NCI-H1436 (cell line): ENCODE measurements around the gene CDYL2.
"Not testable (repeated sequence)": the region's sequence is repeated elsewhere in the genome, so short reads cannot be mapped to it uniquely, and the experiment has no call there.

Source experiments
- DNase-seq: peaks from one replicate; lab custom pipeline; 2025; lab: John Stamatoyannopoulos, UW

Gene CDYL2

DNA sequence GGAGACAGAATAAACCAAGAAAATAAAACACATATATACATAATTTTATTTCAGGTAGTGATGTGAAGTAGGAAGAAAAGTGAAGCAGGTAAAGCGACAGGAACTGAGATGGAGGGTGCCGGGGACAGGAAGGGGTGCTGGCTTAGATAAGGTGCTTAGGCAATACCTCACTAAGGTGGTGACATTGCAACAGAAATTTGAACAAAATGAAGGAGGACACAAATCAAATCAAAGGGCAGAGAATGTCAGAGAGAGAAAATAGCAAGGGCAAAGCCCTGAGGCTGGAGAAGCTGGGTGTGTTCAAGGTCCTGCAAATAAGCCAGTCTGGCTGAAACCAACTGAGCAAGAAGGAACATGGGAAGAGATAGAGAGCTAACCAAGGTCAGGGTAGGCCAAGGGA is 5.0 kb upstream of the CDYL2 start:
- no peak for DNase-seq

DNA sequence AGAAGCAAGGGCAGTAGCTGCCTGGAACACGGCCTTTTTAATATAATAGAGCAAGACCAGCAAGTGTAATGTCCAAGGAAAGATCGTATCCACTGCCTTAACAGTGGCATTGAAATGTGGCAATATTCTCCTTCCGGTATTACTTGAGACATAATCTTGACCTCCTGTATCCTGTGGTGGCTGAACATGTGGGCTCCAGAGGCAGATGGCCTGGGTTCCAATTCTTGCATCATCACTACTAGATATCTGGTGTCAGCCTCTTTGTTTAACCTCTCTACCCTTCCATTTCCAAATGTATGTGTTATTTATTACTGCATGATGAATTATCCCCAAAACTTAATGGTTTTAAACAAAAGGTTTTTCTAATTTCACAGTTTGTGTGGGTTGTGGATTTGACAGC is 3.5 kb upstream of the CDYL2 start:
- DNase-seq = no peak

GRCh38 chr16:80806927-80807340 is 2.5 kb upstream of the CDYL2 start:
- DNase-seq = no peak

DNA sequence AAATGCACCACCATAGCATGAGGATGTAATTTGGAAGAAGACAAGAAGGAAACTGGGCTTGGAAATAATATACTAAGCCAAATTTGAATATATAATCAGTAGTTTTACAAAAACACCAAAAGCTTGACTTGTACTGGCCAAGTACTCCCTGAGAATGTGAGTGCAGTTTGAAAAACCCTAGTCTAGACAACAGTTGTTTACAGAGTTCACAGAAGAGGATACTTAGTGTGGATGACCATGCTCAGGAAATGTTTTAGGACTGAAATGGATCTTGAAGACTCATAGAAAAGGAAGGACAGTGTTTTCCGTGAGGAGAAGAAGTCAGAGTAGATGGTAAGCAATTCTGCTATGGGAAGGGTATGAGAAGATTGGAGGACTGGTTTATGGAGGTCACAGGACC is 1.9 kb upstream of the CDYL2 start:
- no peak for DNase-seq

GRCh38 chr16:80804056-80804525 is 307 bp downstream of the CDYL2 start:
- DNase-seq = no peak

GRCh38 chr16:80803339-80804055 is 901 bp downstream of the CDYL2 start:
- DNase-seq = no peak

DNA sequence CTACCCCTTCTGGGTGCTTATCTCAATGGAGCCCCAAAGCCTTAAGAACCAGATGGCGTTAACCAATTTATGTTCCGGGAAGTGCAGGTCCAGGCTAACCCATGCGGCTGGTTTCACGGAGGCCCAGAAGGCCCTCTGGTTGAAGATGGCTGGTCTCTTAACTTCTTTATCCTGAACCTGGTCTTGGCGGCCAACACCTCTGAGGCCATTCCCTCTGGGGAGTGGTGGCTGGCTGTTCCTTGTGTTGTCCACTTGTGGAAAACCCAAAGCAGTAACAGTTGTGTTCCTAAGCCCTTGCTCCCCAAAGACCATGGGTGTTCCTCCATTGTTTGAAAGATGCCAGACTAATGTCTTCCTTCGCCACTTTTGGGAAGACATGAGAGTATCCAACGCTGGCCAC is 1.5 kb downstream of the CDYL2 start:
- DNase-seq = no peak

GRCh38 chr16:80802138-80802537 is 2.3 kb downstream of the CDYL2 start:
- no peak for DNase-seq

DNA sequence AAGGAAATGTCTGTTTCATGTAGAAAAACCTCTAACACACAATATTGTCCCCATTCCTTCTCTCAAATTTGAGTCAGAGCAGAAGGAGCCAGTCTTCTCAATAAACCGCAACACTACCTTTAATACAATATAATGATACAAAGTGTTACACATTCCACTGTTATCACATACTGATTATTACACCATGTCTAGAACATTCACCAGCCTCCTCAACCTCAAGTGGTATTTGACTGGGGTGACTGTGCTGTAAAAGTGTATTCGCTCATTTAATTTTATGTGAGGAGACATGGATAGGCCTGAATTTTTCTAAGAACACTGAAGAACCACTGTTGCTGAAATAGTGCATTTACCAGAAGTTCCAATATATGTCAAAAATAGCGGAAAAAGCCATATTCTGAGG is 10.3 kb downstream of the CDYL2 start:
- no peak for DNase-seq

DNA sequence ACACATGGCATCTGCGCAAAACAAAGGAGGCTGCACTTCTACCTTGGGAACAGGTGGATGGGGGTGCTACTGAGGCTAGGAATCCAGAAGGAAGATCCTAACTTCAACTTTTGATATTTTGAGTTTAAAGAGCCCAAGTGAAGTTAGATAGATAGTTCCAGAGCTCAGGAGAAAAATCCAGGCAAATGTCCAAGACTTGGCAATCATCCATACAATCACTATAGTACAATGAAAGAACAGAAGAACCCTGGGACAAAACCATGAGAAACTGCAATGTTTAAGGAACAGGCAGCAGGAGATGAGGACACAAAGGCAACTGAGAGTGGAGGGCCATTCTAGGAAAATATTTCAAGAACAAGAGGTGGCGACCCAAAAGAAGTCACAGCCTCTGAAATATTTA is 12.4 kb downstream of the CDYL2 start:
- DNase-seq = no peak

GRCh38 chr16:80791411-80791810 is 13.0 kb downstream of the CDYL2 start:
- DNase-seq = no peak

DNA sequence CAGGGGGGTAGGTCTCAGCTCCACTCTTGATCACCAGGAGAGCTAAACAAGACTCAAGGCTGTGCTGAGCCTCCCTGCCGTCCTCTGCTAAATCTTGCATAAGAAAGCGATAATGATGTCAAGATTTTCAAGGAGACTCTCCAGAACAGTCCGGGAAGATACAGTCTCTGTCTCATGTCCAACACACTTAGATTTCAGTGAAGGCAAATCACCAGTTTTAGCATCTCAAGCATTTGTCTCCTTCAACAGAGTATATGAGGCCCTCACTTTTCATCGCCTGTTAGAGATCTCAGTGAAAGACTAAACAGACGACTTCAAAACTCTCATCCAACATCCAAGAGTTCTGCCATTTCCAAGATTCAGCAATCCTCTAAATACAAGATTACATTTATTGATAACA is 13.6 kb downstream of the CDYL2 start:
- DNase-seq = no peak

GRCh38 chr16:80788027-80788426 is 16.4 kb downstream of the CDYL2 start:
- DNase-seq = no peak

GRCh38 chr16:80786561-80786960 is 17.8 kb downstream of the CDYL2 start:
- DNase-seq = not testable (repeated sequence)

DNA sequence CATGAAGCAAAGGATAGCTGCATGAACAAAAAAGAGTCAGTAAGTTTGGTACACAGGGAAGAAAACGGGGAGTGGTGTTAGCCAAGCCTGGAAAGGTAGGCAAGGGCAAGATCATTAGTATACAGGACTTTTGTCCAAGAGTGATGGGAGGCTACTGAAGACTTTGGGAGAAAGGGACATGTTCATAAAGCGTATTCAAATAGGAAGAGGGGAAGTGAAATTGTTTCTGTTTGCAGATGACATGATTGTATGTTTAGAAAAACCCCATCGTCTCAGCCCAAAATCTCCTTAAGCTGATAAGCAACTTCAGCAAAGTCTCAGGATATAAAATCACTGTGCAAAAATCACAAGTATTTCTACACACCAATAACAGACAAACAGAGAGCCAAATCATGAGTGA is 19.4 kb downstream of the CDYL2 start:
- no peak for DNase-seq

GRCh38 chr16:80778703-80779102 is 25.7 kb downstream of the CDYL2 start:
- DNase-seq = no peak

GRCh38 chr16:80776856-80777255 is 27.5 kb downstream of the CDYL2 start:
- no peak for DNase-seq

DNA sequence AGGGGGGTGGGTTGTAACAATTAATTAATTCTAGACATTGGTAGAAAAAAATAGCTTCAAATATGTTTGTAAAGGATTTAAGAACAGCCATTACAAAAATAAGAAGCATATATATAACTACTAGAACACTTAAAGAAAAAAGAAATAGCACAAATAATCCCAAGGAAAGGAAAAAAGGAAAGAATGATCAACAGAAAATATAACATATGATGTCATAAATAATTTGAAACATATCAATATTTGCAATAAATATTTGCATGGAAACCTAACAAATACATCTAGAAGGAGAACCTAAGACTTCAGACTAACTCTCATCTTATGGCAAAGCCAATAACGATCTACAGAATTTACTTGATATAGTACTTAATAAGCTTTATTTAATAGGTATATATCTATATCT is 28.9 kb downstream of the CDYL2 start:
- DNase-seq = no peak

DNA sequence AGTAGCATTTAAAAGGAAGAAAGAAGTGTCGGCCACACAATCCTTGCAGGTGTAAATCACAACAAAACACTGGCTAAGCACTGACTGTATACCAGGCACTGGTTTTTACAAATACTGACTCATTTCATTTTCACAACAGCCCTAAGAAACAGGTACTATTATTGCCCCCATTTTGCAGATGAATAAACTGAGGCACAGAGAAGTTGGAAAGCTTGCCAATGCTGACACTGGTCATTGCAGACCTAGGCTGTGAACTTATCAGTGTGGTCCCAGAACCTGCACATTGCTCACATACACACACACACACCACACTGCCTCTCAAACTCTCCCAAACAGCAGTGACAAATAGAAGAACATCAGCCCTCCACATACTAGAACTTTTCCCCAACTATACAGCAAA is 37.6 kb downstream of the CDYL2 start:
- DNase-seq = no peak

DNA sequence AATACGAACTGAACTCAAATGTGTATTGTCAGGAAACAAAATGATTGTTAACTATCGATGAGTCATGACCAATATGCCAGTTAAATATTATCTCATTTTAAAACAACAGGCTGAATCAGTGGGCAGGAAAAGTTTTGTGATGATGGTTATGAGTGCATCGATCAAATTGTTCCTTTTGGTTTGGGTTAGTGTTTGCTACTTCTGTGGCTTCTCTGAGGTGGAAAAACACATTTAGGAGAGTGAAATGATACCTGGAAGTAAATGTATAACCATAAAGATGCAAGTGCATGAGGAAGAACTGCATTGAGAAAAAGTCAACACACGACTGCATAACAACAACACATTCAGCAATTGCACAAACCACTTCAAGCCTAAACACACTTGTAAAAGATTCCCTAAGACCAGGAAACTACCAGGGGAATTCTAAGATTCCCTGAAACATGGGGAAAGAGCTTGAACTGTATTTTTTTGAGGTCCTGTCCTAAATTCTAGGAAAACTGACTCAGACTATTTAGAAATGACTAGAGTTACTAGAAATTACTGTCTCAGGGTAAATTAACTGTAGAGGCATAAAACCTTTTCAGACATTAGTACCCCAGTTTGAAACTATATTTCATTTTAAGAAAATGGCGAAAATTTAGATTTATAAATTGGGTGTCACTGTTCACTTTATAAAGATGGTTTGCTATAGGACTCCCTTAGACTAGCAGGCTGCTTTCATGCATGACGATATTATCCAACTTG is 44.8 kb downstream of the CDYL2 start:
- DNase-seq = no peak

DNA sequence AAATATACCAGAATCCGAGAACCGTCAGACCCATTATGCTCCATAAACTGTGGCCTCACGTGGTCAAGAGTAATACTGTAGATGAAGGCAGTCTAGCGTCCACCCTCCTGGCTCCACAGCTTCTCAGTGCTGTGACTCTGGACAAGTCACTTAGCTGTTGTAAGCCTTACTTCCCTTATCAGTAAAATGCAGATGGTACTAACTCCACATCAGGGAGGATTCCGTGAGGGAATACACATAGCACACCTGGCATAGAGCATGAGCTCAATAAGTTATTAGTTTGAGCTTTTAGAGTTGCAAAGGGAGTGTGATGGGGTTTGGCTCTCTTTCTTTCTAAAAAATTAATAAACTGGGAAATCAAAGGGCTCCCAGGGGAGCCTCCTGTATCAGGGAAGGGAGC is 49.9 kb downstream of the CDYL2 start:
- no peak for DNase-seq

DNA sequence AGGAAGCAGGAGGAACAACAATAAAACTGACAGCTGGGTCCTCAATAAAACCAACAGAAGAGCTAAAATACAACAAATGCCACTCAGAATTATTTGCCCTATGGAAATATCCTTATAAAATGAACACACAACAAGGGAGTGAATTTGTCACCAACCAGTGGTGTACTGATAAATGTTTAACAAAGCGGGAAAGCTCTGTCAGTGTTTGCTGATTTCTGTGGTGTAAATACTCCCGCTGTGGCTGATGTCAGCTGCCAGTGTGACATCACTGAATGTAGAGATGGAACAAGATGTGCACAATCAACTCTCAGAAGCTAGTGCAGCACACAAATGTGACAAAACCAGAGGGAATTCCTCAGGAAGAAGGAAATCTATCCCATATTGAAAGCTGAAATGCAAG is 51.9 kb downstream of the CDYL2 start:
- DNase-seq = no peak

DNA sequence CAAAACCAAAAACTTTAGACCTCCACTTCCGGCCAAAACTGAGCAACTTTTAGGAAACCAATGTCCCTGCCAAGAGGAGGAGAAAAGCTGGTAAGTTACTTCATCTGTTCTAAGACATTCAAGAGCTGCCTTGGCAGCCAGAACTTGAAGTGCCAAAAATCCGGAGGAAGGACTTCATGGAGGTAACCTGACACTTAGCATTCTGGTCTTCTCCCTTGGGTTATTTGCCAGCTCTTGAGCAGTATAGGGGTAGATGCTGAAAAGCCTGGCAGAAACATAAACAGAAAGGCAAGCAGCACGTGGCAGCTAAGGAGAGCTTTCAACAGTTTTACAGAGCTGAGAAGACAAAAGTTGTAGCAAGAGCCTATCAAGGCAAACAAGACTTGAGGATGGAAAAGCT is 53.2 kb downstream of the CDYL2 start:
- no peak for DNase-seq

DNA sequence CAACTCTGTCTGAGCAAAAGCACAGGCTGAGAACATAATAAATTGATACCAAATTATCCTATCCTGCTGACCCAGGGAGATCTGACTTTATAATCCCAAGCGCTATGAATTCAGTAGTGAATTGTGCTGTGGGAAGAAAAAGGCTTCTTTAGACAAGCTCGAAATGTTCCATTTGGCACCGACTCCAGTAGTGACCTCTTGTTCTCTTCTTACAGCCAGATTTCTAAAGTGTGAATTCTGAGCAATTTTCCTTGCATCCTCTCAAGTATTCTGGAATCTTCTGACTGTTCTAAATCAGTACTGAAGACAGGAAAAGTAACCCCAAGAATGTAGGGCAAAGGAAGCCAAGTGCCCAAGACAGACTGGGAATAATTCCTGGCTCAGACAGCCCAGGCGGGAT is 58.2 kb downstream of the CDYL2 start:
- no peak for DNase-seq
